ENCODE measurements around the gene ZMYM4. TPM values are rescaled to one million over a fixed set of nuclear protein-coding genes. Genes with fewer than 3 reads are reported as not detected.

ZMYM4 gene
- polyA plus RNA-seq, 1 donor from 2014 or later: 36.1 TPM

GRCh38 chr1:35319988-35320713 is 51.6 kb downstream of the ZMYM4 start:
- H3K27me3 ChIP-seq (ENCODE audit: insufficient read depth, low read depth, low read length): no peaks in the 10 kb centered on the region
- H3K9me2 ChIP-seq (ENCODE audit: insufficient read depth, low read length): no peaks in the 10 kb centered on the region
- H3K79me2 ChIP-seq (replicated peaks; ENCODE audit: insufficient read depth, low read length): peaks cover 19% of the 10 kb centered on the region
- no peaks in the 10 kb centered on the region for H4K20me1 ChIP-seq (ENCODE audit: insufficient read depth)
- no peak overlapping the region for H3K4me3 ChIP-seq (ENCODE audit: low read length)
- H3K9me3 ChIP-seq (ENCODE audit: low read length): no peaks in the 10 kb centered on the region
- H3K4me2 ChIP-seq (ENCODE audit: low read length): no peak overlapping the region
- no peaks in the 10 kb centered on the region for H3K36me3 ChIP-seq (ENCODE audit: insufficient read depth, low read length)
- no peaks in the 10 kb centered on the region for H3F3A ChIP-seq (ENCODE audit: insufficient read depth, low read length, poor library complexity, severe bottlenecking)
- TF ChIP-seq TAF1 (IDR thresholded peaks at IDR 0.05; ENCODE audit: low read depth) (no peak), POLR2AphosphoS5 (IDR thresholded peaks at IDR 0.05) (no peak), SMC3 (conservative IDR thresholded peaks at IDR 0.05; ENCODE audit: poor library complexity) (no peak), MXI1 (conservative IDR thresholded peaks at IDR 0.05; ENCODE audit: poor library complexity, severe bottlenecking) (no peak), RAD21 (conservative IDR thresholded peaks at IDR 0.05) (no peak), REST (IDR thresholded peaks at IDR 0.05; ENCODE audit: borderline replicate concordance) (no peak), EP300 (conservative IDR thresholded peaks at IDR 0.05; ENCODE audit: poor library complexity, severe bottlenecking) (no peak), EZH2 (IDR thresholded peaks at IDR 0.05; ENCODE audit: borderline replicate concordance, insufficient read depth, low read length, poor library complexity, severe bottlenecking) (no peak), CTCF (IDR thresholded peaks at IDR 0.05; ENCODE audit: poor library complexity, severe bottlenecking) (no peak)
- H3K9ac ChIP-seq (ENCODE audit: low read length): no peak overlapping the region
- H2AFZ ChIP-seq (ENCODE audit: low read depth, low read length): no peak overlapping the region
- H3K27ac ChIP-seq (ENCODE audit: low read length): no peak overlapping the region

- Histone ChIP-seq H4K20me1 (ENCODE audit: insufficient read depth) (no peaks in the 10 kb centered on the region), H3K9ac (ENCODE audit: low read length) (no peak overlapping the region), H3F3A (ENCODE audit: insufficient read depth, low read length, poor library complexity, severe bottlenecking) (no peaks in the 10 kb centered on the region), H3K4me3 (ENCODE audit: low read length) (no peak overlapping the region), H3K79me2 (replicated peaks; ENCODE audit: insufficient read depth, low read length) (peaks cover 19% of the 10 kb centered on the region), H3K27ac (ENCODE audit: low read length) (no peak overlapping the region), H3K9me3 (ENCODE audit: low read length) (no peaks in the 10 kb centered on the region), H3K27me3 (ENCODE audit: insufficient read depth, low read depth, low read length) (no peaks in the 10 kb centered on the region), H3K36me3 (ENCODE audit: insufficient read depth, low read length) (no peaks in the 10 kb centered on the region), H3K9me2 (ENCODE audit: insufficient read depth, low read length) (no peaks in the 10 kb centered on the region), H3K4me2 (ENCODE audit: low read length) (no peak overlapping the region), H2AFZ (ENCODE audit: low read depth, low read length) (no peak overlapping the region)
- TF ChIP-seq EZH2 (IDR thresholded peaks at IDR 0.05; ENCODE audit: borderline replicate concordance, insufficient read depth, low read length, poor library complexity, severe bottlenecking) (no peak), EP300 (conservative IDR thresholded peaks at IDR 0.05; ENCODE audit: poor library complexity, severe bottlenecking) (no peak), TAF1 (IDR thresholded peaks at IDR 0.05; ENCODE audit: low read depth) (no peak), SMC3 (conservative IDR thresholded peaks at IDR 0.05; ENCODE audit: poor library complexity) (no peak), CTCF (IDR thresholded peaks at IDR 0.05; ENCODE audit: poor library complexity, severe bottlenecking) (no peak), RAD21 (conservative IDR thresholded peaks at IDR 0.05) (no peak), REST (IDR thresholded peaks at IDR 0.05; ENCODE audit: borderline replicate concordance) (no peak), POLR2AphosphoS5 (IDR thresholded peaks at IDR 0.05) (no peak), MXI1 (conservative IDR thresholded peaks at IDR 0.05; ENCODE audit: poor library complexity, severe bottlenecking) (no peak)
These were observed 52.4 kb downstream of the ZMYM4 start for GRCh38 chr1:35320937-35321336.

Measured in neural cell (in vitro differentiated cells).